OCI-LY7 (cell line): ENCODE data around the gene CDYL. TPM values are rescaled to one million over a fixed set of nuclear protein-coding genes. Genes with fewer than 3 reads are reported as not detected.
"Not testable (repeated sequence)": the region's sequence is repeated elsewhere in the genome, so short reads cannot be mapped to it uniquely, and the experiment has no call there.

Experiments
- BruUV-seq: library from RNA; stranded (reverse); fragments of 400-500 nt; replicated peaks from 2 replicates; lab custom pipeline; 2021; lab: Mats Ljungman, UMichigan
- CTCF ChIA-PET: fragments of 300-600 bp; sonication (Branson Sonifier 250); formaldehyde crosslinking; loops from one replicate; lab custom pipeline; 2022; ENCODE audit warnings: antibody characterized with exemption; ENCODE audit not compliant: unreplicated experiment; lab: Charles Lee
- POLR2A ChIA-PET: fragments of 300-600 bp; sonication (Branson Sonifier 250); formaldehyde crosslinking; loops from one replicate; lab custom pipeline; 2022; ENCODE audit warnings: antibody characterized with exemption; lab: Charles Lee
- DNase-seq: peaks from one replicate; pipeline ENCODE4 v3.0.0-alpha.2; 2015; ENCODE audit warnings: low spot score
- H2AFZ ChIP-seq: fragments of 200-600 bp; sonication (generic), shearing (Covaris generic); 2 replicates; pipeline ENCODE4 v1.6.1; 2014; ENCODE audit warnings: mild to moderate bottlenecking, antibody characterized with exemption, low read length, moderate library complexity
- H3K27ac ChIP-seq: fragments of 200-600 bp; sonication (generic); 2 replicates; pipeline ENCODE4 v1.5.1; 2014; ENCODE audit warnings: mixed run types, low read depth, mild to moderate bottlenecking, moderate library complexity, low read length, inconsistent platforms; ENCODE audit not compliant: poor library complexity, severe bottlenecking
- H3K36me3 ChIP-seq: fragments of 200-600 bp; sonication (generic); 2 replicates; pipeline ENCODE4 v1.6.1; 2014; ENCODE audit warnings: mild to moderate bottlenecking, antibody characterized with exemption, low read length, moderate library complexity, mixed read lengths; ENCODE audit not compliant: insufficient read depth
- H3K4me1 ChIP-seq: fragments of 200-600 bp; sonication (generic); 2 replicates; pipeline ENCODE4 v1.5.1; 2014; ENCODE audit warnings: mild to moderate bottlenecking, low read length; ENCODE audit not compliant: insufficient read depth, poor library complexity, severe bottlenecking
- H3K4me2 ChIP-seq: fragments of 200-600 bp; sonication (generic); 2 replicates; pipeline ENCODE4 v1.6.1; 2014; ENCODE audit warnings: mild to moderate bottlenecking, low read length
- H3K4me3 ChIP-seq: fragments of 200-600 bp; sonication (generic); 2 replicates; pipeline ENCODE4 v1.5.1; 2014; ENCODE audit warnings: mild to moderate bottlenecking, low read depth, low read length; ENCODE audit not compliant: poor library complexity, severe bottlenecking
- H3K79me2 ChIP-seq: fragments of 200-600 bp; sonication (generic); 2 replicates; pipeline ENCODE4 v1.6.1; 2016; ENCODE audit warnings: low read depth, mild to moderate bottlenecking, low read length, moderate library complexity, mixed read lengths; ENCODE audit not compliant: insufficient read depth
- H3K9me2 ChIP-seq: fragments of 200-600 bp; sonication (generic); 2 replicates; pipeline ENCODE4 v1.6.1; 2016; ENCODE audit warnings: mild to moderate bottlenecking, low read length, mixed read lengths; ENCODE audit not compliant: insufficient read depth
- H3K9me3 ChIP-seq: fragments of 200-600 bp; sonication (generic); 2 replicates; pipeline ENCODE4 v1.6.1; 2014; ENCODE audit warnings: mild to moderate bottlenecking, mixed run types, low read length, mixed read lengths
- H4K20me1 ChIP-seq: fragments of 200-600 bp; sonication (generic); 2 replicates; pipeline ENCODE4 v1.6.1; 2014; ENCODE audit warnings: mild to moderate bottlenecking, antibody characterized with exemption, low read length, moderate library complexity, mixed read lengths; ENCODE audit not compliant: insufficient read depth
- EZH2phosphoT487 ChIP-seq: fragments of 200-600 bp; sonication (generic); IDR thresholded peaks from 2 replicates; pipeline ENCODE4 v1.6.1; 2018; ENCODE audit warnings: low read depth, borderline replicate concordance, mild to moderate bottlenecking, mixed run types, antibody characterized with exemption, low read length, moderate library complexity, mixed read lengths
- intact Hi-C: fragments of 100-400 bp; cut with micrococcal nuclease; formaldehyde crosslinking; loops from one replicate; pipeline ENCODE4 v1.10.0; 2022; ENCODE audit not compliant: unreplicated experiment
- total RNA-seq, 2 experiments: library from RNA; depleted of rRNA in 1 of 2; stranded (reverse); fragments of >200 nt in 1 of 2; shearing (Covaris generic) in 1 of 2; gene quantifications; 2 replicates each; pipeline ENCODE4 v1.2.3, GENCODE V29; 2014 to 2022
- TF ChIP-seq, protein P1 (sequence below): fragments of 200-600 bp; sonication (generic); conservative IDR thresholded peaks from 2 replicates; pipeline ENCODE4 v1.5.1; 2014; ENCODE audit warnings: mild to moderate bottlenecking, antibody characterized with exemption, low read length, moderate library complexity, mixed read lengths

Gene CDYL
- total RNA-seq, 2 experiments from 2014 or later: 33.6 to 76.4 TPM

DNA sequence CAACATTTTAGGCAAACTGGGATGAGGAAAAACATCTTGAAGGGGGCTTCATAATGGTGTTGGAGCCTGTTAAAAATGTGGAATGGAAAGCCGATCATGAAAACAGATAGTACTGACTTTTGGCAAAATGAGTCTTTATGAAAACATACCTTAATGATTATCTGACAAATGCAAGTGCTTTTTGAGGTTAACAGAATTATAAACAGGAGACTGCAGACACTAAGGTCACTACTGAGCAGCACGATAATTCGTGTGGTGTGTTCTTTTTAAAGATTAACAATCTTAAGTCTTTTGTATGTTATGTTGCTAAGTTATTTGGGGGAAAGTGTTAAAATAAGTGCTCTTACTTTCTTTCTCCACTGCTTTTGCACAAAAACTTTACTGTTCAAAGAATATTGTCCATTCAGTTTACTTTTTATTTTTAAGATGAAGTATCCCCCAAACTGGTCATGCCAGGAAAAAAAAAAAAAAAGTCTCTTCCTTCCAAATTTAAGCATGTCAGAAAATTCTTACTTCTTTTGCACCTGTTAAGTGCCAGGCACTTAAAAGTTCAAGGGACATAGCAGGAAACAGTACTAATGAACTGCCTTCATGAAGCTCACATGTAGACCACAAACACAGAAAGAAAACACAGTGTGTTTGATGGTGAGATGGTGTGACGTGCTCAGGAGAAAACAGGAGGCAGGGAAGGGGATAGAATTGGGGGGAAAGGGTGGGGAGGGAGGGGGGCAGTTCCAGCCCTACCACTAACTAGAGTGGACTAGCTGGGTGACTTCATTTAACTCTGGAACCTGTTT lies 73.2 kb downstream of the CDYL start:
- peaks cover 22% of the 10 kb centered on the region for H3K79me2 ChIP-seq
- CTCF ChIA-PET: no interaction called here
- H3K4me1 ChIP-seq: peaks cover 16% of the 10 kb centered on the region
- H3K4me2 ChIP-seq: no peak overlapping the region
- no peak overlapping the region for H2AFZ ChIP-seq
- TF ChIP-seq, protein P1, sequence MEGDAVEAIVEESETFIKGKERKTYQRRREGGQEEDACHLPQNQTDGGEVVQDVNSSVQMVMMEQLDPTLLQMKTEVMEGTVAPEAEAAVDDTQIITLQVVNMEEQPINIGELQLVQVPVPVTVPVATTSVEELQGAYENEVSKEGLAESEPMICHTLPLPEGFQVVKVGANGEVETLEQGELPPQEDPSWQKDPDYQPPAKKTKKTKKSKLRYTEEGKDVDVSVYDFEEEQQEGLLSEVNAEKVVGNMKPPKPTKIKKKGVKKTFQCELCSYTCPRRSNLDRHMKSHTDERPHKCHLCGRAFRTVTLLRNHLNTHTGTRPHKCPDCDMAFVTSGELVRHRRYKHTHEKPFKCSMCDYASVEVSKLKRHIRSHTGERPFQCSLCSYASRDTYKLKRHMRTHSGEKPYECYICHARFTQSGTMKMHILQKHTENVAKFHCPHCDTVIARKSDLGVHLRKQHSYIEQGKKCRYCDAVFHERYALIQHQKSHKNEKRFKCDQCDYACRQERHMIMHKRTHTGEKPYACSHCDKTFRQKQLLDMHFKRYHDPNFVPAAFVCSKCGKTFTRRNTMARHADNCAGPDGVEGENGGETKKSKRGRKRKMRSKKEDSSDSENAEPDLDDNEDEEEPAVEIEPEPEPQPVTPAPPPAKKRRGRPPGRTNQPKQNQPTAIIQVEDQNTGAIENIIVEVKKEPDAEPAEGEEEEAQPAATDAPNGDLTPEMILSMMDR: no peak
- TF ChIP-seq EZH2phosphoT487: no peak
- H3K9me2 ChIP-seq: no peaks in the 10 kb centered on the region
- H3K9me3 ChIP-seq: no peaks in the 10 kb centered on the region; the same call in 1 of the 2 replicates
- peaks cover 7% of the 10 kb centered on the region for H4K20me1 ChIP-seq
- H3K4me3 ChIP-seq: no peak overlapping the region
- no peaks in the 10 kb centered on the region for H3K36me3 ChIP-seq
- no peak for DNase-seq
- H3K27ac ChIP-seq: no peak overlapping the region
- no TSS peak for BruUV-seq
- POLR2A ChIA-PET: interaction anchor here (0.5 to 1.9 kb wide), 6 partner anchors 10 to 48 kb away, joined by 3 to 6 read pairs (median 3); no protein-coding TSS in a partner anchor
- intact Hi-C loops: no loop called here

- DNase-seq: no peak
- no peak for TF ChIP-seq EZH2phosphoT487
- TF ChIP-seq, protein P1: no peak
- Histone ChIP-seq H3K9me2 (no peaks in the 10 kb centered on the region), H3K4me3 (no peak overlapping the region), H3K4me2 (no peak overlapping the region), H3K27ac (no peak overlapping the region), H4K20me1 (peaks cover 7% of the 10 kb centered on the region), H3K9me3 (no peaks in the 10 kb centered on the region), H3K4me1 (peaks cover 16% of the 10 kb centered on the region), H3K79me2 (peaks cover 13% of the 10 kb centered on the region; the same call in 1 of the 2 replicates), H2AFZ (no peak overlapping the region), H3K36me3 (no peaks in the 10 kb centered on the region)
- intact Hi-C loops: no loop called here
- CTCF ChIA-PET: no interaction called here
- BruUV-seq: no TSS peak
- POLR2A ChIA-PET: interaction anchor here (0.6 to 1.8 kb wide), 3 partner anchors 21 to 385 kb away, joined by 4 to 6 read pairs (median 5); no protein-coding TSS in a partner anchor
These were observed 74.8 kb downstream of the CDYL start for GRCh38 chr6:4851035-4851434.

- H3K36me3 ChIP-seq, intact Hi-C loops, H2AFZ ChIP-seq, H3K27ac ChIP-seq, DNase-seq, BruUV-seq, H4K20me1 ChIP-seq, H3K9me2 ChIP-seq, H3K4me3 ChIP-seq, CTCF ChIA-PET, H3K4me2 ChIP-seq, H3K9me3 ChIP-seq: not testable (repeated sequence)
- POLR2A ChIA-PET: interaction anchor here (0.8 to 2.1 kb wide), 3 partner anchors 8 to 55 kb away, joined by 3 to 7 read pairs (median 3); no protein-coding TSS in a partner anchor
- H3K79me2 ChIP-seq: peaks cover 11% of the 10 kb centered on the region; the same call in 1 of the 2 replicates
- peaks cover 16% of the 10 kb centered on the region for H3K4me1 ChIP-seq
These were observed 76.0 kb downstream of the CDYL start for GRCh38 chr6:4852186-4852585.
